Osteocyte (in vitro differentiated cells): Measurements from ENCODE around the gene IL23R. TPM values are rescaled to one million over a fixed set of nuclear protein-coding genes. Genes with fewer than 3 reads are reported as not detected.

Experiments
- DNase-seq: peaks from one replicate; pipeline ENCODE4 v3.0.0; 2021; ENCODE audit warnings: mixed read lengths; ENCODE audit not compliant: unreplicated experiment; ENCODE audit errors: extremely low spot score
- H3K27ac Mint-ChIP-seq: one replicate; pipeline ENCODE4 v1.8.0; 2021; ENCODE audit warnings: mild to moderate bottlenecking, mixed read lengths; ENCODE audit not compliant: unreplicated experiment
- H3K27me3 Mint-ChIP-seq: one replicate; pipeline ENCODE4 v1.8.0; 2021; ENCODE audit warnings: mixed read lengths; ENCODE audit not compliant: unreplicated experiment
- H3K36me3 Mint-ChIP-seq: one replicate; pipeline ENCODE4 v1.8.0; 2021; ENCODE audit warnings: mixed read lengths; ENCODE audit not compliant: unreplicated experiment
- H3K4me1 Mint-ChIP-seq: one replicate; pipeline ENCODE4 v1.8.0; 2021; ENCODE audit warnings: mixed read lengths; ENCODE audit not compliant: unreplicated experiment
- H3K4me3 Mint-ChIP-seq: one replicate; pipeline ENCODE4 v1.8.0; 2021; ENCODE audit warnings: mild to moderate bottlenecking, moderate library complexity, mixed read lengths; ENCODE audit not compliant: unreplicated experiment
- H3K9me3 Mint-ChIP-seq: one replicate; pipeline ENCODE4 v1.8.0; 2021; ENCODE audit warnings: mixed read lengths; ENCODE audit not compliant: unreplicated experiment
- CTCF ChIP-seq: fragments of 200-600 bp; sonication (generic); IDR thresholded peaks from 2 replicates; pipeline ENCODE4 v1.5.0; 2021; ENCODE audit warnings: antibody characterized with exemption, mild to moderate bottlenecking, moderate library complexity
- long read RNA-seq: library from polyadenylated mRNA; unstranded; transcript quantifications from one replicate; pipeline ENCODE4 v2.0.0, GENCODE V29; 2021
- total RNA-seq: library from RNA; stranded (reverse); gene quantifications from 2 replicates; pipeline ENCODE4 v1.2.1, GENCODE V29; 2021

The IL23R gene
- total RNA-seq, result not detected in 2 replicates
- long read RNA-seq, result 0 reads

DNA sequence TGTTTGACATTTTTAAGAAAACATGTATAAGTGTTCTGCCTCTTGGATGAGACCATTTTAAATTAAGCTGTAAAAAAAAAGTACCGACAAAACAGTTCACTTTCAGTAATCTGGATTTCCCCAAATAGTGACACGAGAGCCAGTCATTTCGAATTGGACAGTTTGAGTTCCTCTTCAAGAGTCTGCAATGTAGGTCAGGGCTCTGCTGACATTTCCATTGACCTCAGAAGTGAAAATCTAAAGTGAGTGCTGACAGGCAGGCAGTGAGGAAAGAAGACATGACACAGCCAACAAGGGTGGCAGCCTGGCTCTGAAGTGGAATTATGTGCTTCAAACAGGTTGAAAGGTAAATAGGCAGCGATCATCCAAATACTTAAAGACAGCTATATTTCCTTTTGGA, at the start of gene IL23R:
Gene IL23R, plus strand, starts transcription at position 259 of the 400 bp plus-strand sequence. CDS start 1,667 bp downstream, outside the sequence.
- no peak for DNase-seq
- Mint-ChIP-seq H3K4me1 (no peaks in the 10 kb centered on the region), H3K9me3 (no peaks in the 10 kb centered on the region), H3K27ac (no peak within 1 kb of the TSS), H3K27me3 (peaks cover 32% of the 10 kb centered on the region), H3K4me3 (no peak within 1 kb of the TSS), H3K36me3 (no peaks in the 10 kb centered on the region)
- no peak for TF ChIP-seq CTCF

DNA sequence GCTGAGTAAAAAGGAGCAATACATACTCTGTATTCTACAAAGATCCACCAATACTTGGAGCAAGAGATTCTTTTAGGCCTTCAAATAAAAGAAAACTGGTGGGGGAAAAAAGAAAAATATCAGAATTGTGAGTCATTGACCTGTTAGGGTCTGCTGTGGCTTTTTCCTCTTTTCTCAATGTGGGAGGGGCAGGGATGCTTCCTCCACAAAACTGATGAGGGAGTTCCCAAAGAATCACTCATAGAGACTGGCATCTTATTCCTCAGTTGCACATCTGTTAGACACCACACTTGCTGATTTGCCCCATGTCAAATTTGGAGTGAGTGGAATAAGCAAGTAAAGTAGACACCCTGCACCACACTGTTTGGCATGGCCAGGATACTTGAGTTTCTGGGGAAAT, 48.1 kb upstream of the IL23R start:
- Mint-ChIP-seq H3K27ac (no peak overlapping the region), H3K4me3 (no peak overlapping the region), H3K36me3 (no peaks in the 10 kb centered on the region), H3K4me1 (no peaks in the 10 kb centered on the region), H3K27me3 (no peaks in the 10 kb centered on the region), H3K9me3 (peaks cover 23% of the 10 kb centered on the region)
- TF ChIP-seq CTCF, result no peak
- no peak for DNase-seq

DNA sequence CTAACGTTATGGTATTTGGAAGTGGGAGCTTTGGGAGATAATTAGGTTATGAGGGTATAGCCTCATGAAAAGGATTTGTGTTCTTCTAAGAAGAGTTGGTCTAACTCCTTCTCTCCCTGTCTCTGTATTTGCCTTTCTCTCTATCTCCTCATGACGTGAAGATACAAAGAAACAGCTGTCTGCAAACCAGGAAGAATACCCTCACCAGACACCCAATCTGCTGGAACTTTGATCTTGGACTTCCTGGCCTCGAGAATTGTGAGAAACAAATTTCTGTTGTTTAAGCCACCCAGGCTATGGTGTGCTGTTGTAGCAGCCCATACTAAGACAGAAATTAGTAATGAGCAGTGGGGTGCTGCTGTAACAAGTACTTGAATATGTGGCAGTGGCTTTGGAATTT, 47.6 kb upstream of the IL23R start:
- no peak overlapping the region for H3K27ac Mint-ChIP-seq

GRCh38 chr1:67120855-67121619, 45.2 kb upstream of the IL23R start:
- H3K4me1 Mint-ChIP-seq, result no peaks in the 10 kb centered on the region
- no peaks in the 10 kb centered on the region for H3K36me3 Mint-ChIP-seq
- H3K4me3 Mint-ChIP-seq, result no peak overlapping the region
- H3K27me3 Mint-ChIP-seq, result no peaks in the 10 kb centered on the region
- TF ChIP-seq CTCF, result no peak
- no peak overlapping the region for H3K27ac Mint-ChIP-seq
- no peak for DNase-seq
- H3K9me3 Mint-ChIP-seq, result peaks cover 19% of the 10 kb centered on the region

More for the DNA sequence above, 47.6 kb upstream of the IL23R start:
- no peak for TF ChIP-seq CTCF
- no peak for DNase-seq
- Mint-ChIP-seq H3K4me1 (no peaks in the 10 kb centered on the region), H3K9me3 (peaks cover 23% of the 10 kb centered on the region), H3K27me3 (no peaks in the 10 kb centered on the region), H3K36me3 (no peaks in the 10 kb centered on the region), H3K4me3 (no peak overlapping the region)

DNA sequence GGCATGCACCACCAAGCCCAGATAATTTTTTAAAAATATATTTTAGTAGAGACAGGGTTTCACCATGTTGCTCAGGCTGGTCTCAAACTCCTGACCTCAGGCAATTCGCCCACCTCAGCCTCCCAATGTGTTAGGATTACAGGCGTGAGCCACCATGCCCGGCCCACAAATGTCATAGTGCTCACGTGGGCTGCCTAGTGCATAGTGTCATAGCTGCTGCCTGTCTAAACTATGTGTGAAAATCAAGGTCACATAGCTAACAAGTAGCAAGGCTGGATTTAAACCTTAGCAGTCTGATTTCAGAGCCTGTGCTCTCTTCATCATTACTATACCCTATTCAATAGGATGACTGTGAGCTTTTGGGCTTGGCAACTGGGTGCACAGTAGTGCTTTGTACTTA, 41.8 kb upstream of the IL23R start:
- no peak for TF ChIP-seq CTCF
- DNase-seq, result no peak
- Mint-ChIP-seq H3K36me3 (no peaks in the 10 kb centered on the region), H3K27me3 (no peaks in the 10 kb centered on the region), H3K4me3 (no peak overlapping the region), H3K9me3 (peaks cover 16% of the 10 kb centered on the region), H3K4me1 (no peaks in the 10 kb centered on the region), H3K27ac (no peak overlapping the region)
